PFSK-1 (cell line): ENCODE results near the gene ADARB1.

Experiments used
- FOXP2 ChIP-seq: optimal IDR thresholded peaks from 2 replicates; pipeline ENCODE3; 2011; ENCODE audit warnings: borderline replicate concordance, control low read depth, inconsistent platforms; ENCODE audit not compliant: insufficient read depth; ENCODE audit errors: extremely low read length, extremely low read depth
- POLR2AphosphoS5 ChIP-seq: IDR thresholded peaks from 2 replicates; pipeline ENCODE4 v1.6.1; 2012; ENCODE audit warnings: low read depth, mild to moderate bottlenecking, control low read depth, low read length, moderate library complexity
- SIN3A ChIP-seq: IDR thresholded peaks from 2 replicates; pipeline ENCODE4 v1.6.1; 2012; ENCODE audit warnings: mild to moderate bottlenecking, low read length, moderate library complexity, borderline replicate concordance; ENCODE audit not compliant: insufficient read depth
- TAF1 ChIP-seq: IDR thresholded peaks from 2 replicates; pipeline ENCODE4 v1.6.1; 2012; ENCODE audit warnings: low read length, control low read depth, borderline replicate concordance; ENCODE audit not compliant: insufficient read depth
- TF ChIP-seq, protein P1 (sequence below), 2 experiments: IDR thresholded peaks; 2 replicates each; pipeline versions ENCODE4 v1.6.1 to v1.8.0; 2011 to 2012; ENCODE audit warnings: low read depth in 2 of 2, low read length in 2 of 2, control low read depth in 1 of 2, inconsistent platforms in 1 of 2, mild to moderate bottlenecking in 1 of 2, moderate library complexity in 1 of 2; ENCODE audit not compliant: insufficient read depth in 1 of 2

The ADARB1 gene

DNA sequence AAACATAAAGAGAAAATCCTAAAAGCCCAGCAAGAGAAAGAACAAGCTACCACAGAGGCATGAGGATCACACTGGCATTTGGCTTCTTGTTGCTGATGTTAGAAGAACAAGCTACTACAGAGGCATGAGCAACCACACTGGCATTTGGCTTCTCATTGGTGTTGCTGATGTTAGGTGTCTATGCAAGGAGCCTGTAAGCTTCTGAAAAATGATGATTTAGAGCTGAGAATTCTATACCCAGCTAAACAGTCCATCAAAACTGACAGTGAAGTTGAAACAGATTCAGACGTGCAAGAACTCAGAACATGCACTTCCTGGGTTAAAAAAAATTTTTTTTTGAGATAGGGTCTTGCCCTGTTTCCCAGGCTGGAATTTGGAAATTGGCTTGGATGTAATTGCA lies 37.8 kb upstream of the ADARB1 start:
- no peak for TF ChIP-seq TAF1

DNA sequence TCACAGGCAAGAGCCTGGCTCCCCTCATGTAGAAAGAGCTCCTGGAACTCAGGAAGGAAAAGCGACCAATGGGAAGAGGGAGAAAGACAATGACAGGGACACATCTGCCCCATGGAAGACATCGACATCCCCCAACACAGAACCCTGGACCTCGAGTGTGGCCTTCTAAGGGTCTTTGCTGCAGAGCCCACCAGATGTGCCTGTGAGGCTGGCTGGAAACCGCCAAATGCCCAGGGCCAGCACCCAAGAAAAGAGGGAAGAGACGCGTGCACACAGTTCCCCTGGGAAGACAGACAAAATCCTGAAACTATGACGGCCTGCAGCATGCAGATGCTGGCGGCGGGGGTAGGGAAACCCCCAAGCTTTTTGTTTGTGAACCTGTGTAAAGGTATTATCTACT lies 36.4 kb upstream of the ADARB1 start:
- TF ChIP-seq SIN3A: no peak
- TF ChIP-seq TAF1: no peak
- TF ChIP-seq, protein P1, sequence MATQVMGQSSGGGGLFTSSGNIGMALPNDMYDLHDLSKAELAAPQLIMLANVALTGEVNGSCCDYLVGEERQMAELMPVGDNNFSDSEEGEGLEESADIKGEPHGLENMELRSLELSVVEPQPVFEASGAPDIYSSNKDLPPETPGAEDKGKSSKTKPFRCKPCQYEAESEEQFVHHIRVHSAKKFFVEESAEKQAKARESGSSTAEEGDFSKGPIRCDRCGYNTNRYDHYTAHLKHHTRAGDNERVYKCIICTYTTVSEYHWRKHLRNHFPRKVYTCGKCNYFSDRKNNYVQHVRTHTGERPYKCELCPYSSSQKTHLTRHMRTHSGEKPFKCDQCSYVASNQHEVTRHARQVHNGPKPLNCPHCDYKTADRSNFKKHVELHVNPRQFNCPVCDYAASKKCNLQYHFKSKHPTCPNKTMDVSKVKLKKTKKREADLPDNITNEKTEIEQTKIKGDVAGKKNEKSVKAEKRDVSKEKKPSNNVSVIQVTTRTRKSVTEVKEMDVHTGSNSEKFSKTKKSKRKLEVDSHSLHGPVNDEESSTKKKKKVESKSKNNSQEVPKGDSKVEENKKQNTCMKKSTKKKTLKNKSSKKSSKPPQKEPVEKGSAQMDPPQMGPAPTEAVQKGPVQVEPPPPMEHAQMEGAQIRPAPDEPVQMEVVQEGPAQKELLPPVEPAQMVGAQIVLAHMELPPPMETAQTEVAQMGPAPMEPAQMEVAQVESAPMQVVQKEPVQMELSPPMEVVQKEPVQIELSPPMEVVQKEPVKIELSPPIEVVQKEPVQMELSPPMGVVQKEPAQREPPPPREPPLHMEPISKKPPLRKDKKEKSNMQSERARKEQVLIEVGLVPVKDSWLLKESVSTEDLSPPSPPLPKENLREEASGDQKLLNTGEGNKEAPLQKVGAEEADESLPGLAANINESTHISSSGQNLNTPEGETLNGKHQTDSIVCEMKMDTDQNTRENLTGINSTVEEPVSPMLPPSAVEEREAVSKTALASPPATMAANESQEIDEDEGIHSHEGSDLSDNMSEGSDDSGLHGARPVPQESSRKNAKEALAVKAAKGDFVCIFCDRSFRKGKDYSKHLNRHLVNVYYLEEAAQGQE (IDR thresholded peaks at IDR 0.05; ENCODE audit: insufficient read depth in 1 of 2, low read depth in 2 of 2, low read length in 2 of 2): no peak
- TF ChIP-seq POLR2AphosphoS5: no peak
- TF ChIP-seq FOXP2: no peak

DNA sequence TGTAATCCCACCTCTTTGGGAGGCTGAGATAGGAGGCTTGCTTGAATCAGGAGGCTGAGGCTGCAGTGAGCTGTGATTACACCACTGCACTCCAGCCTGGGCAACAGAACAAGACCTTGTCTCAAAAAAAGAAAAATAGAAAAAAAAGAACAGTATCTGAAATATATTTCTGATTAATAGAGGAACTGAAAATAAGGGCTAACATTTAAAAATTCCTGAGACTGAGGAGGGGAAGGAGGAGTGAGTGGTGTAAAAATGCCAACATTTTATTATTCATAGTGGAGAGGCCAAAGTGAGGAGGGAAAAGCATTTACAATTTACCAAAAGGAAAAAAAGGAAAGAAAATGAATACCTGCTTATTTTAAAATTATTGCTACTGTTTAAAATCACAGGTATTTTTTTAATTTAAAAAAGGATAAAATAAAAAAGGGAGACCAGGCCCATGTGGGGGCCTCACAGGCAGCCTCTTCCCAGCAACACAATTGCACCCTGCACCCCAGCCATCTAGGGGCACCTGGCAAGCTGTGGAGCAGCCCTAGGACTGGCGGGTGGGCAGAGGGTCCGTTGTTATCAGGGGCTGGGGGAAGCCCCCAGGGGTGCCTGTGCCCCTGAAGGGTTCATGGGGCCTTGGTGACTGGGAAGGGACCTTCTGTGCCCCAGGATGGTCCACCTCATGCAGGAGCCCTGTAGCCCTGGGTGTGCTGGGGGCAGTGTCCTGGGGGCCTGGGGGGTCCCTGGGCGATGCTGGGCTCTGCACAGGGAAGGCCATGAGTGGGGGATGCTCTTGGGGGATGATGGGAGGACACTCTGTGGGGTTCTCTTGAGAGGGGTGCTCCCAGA lies 34.8 kb upstream of the ADARB1 start:
- no peak for TF ChIP-seq TAF1
- TF ChIP-seq POLR2AphosphoS5: no peak
- no peak for TF ChIP-seq FOXP2
- TF ChIP-seq, protein P1 (IDR thresholded peaks at IDR 0.05; ENCODE audit: insufficient read depth in 1 of 2, low read depth in 2 of 2, low read length in 2 of 2): no peak
- TF ChIP-seq SIN3A: no peak

DNA sequence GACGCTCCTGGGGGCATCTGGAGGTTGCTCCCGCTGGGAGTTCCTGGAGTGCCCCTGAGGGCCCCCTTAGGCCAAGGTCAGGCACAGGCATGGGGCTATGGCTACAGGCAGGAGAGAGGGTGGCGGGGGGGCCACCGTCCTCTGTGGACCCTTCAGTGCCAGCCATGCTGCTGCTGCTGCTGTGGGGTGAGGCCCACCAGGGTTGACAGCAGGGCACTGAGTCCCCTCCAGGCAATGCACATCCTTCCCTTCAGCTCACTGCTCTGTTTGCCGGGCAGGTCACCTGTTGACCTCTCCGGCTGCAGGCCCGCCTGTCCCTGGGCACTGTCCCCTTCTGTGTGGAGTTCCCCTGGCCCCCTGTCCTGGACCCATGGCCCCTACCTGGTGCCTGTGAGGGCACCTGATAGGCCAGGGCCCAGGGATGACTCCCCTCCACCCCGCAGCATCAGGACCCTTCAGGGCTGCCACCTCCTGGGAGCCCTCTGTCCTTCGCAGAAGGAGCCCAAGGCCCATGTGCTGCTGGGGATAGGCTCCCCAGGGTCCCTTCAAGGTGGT lies 34.1 kb upstream of the ADARB1 start:
- TF ChIP-seq TAF1 (no peak), FOXP2 (no peak), SIN3A (no peak), POLR2AphosphoS5 (no peak)
- TF ChIP-seq, protein P1 (IDR thresholded peaks at IDR 0.05; ENCODE audit: insufficient read depth in 1 of 2, low read depth in 2 of 2, low read length in 2 of 2): no peak

DNA sequence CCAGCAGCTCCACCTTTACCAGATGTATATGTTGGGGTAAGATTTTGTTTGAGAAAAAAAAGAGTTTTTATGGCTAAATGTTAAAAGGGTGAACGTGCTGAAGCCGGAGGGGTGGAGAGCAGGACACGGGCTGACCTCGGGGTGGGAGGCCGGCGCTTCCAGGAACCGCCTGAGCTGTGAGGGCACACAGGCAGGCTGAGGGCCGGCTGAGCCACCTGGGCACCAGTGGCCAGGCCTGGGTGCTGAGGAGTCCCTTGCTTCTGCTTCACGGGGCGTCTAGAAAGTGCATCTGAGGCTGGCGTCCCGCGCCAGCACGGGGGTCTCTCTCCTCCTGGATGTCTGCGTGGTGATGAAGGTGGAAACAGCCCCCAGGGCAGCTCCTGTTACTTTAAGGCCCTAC lies 33.6 kb upstream of the ADARB1 start:
- TF ChIP-seq POLR2AphosphoS5 (no peak), SIN3A (no peak), TAF1 (no peak), FOXP2 (no peak)
- TF ChIP-seq, protein P1 (IDR thresholded peaks at IDR 0.05; ENCODE audit: insufficient read depth in 1 of 2, low read depth in 2 of 2, low read length in 2 of 2): no peak
